Coronary artery (tissue), 2 donors: ENCODE measurements around the gene LRFN2.

Experiments
- DNase-seq: peaks from one replicate; pipeline ENCODE4 v3.0.0-alpha.2; 2017; ENCODE audit warnings: low spot score
- H3K27ac ChIP-seq, 2 donors: fragments of 200-600 bp; sonication (generic); one replicate each; pipeline ENCODE4 v1.5.1; 2016 to 2019
- H3K4me3 ChIP-seq: fragments of 200-600 bp; sonication (generic); 2 replicates; pipeline ENCODE4 v1.5.1; 2016; ENCODE audit warnings: mild to moderate bottlenecking, moderate library complexity
- TF ChIP-seq, protein P1 (sequence below): fragments of 200-600 bp; sonication (generic); IDR thresholded peaks from one replicate; pipeline ENCODE4 v1.5.1; 2019; ENCODE audit warnings: antibody characterized with exemption

The LRFN2 gene

DNA sequence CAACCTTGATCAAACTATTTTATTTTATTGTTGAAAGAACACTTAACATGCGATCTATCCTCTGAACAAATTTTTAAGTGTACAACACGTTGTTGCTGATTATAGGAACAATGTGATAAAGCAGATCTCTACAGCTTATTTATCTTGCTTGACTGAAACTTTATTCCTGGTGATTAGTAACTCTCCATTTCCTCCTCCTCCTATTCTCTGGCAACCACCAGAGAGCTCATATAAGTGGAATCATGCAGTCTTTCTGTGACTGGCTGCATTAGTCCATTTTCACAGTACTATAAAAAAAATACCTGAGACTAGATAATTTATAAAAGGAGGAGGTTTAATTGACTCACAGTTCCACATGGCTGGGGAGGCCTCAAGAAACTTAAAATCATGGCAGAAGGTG lies 218.1 kb downstream of the LRFN2 start:
- no peak for DNase-seq
- Histone ChIP-seq H3K27ac (no peak overlapping the region), H3K4me3 (no peak overlapping the region)
- TF ChIP-seq, protein P1, sequence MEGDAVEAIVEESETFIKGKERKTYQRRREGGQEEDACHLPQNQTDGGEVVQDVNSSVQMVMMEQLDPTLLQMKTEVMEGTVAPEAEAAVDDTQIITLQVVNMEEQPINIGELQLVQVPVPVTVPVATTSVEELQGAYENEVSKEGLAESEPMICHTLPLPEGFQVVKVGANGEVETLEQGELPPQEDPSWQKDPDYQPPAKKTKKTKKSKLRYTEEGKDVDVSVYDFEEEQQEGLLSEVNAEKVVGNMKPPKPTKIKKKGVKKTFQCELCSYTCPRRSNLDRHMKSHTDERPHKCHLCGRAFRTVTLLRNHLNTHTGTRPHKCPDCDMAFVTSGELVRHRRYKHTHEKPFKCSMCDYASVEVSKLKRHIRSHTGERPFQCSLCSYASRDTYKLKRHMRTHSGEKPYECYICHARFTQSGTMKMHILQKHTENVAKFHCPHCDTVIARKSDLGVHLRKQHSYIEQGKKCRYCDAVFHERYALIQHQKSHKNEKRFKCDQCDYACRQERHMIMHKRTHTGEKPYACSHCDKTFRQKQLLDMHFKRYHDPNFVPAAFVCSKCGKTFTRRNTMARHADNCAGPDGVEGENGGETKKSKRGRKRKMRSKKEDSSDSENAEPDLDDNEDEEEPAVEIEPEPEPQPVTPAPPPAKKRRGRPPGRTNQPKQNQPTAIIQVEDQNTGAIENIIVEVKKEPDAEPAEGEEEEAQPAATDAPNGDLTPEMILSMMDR, result no peak

DNA sequence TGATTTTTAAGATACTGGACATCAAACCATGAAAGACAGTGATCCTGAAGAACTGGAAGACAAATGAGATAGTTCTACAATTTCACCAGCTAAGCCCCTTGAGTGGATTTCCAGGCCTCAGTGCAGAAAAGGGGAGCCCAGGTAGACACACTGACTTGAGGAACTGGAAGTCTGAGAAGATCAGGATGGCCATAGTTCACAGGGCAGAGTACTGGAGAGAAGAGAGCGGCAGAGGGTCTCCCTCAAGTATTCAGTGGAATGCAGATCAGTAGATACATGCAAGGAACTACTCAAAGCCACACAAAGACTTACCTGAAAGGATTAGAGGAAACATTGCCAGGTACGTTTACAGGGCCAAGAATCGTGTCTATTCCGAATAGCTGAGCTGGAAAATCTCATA lies 224.3 kb downstream of the LRFN2 start:
- Histone ChIP-seq H3K4me3 (no peak overlapping the region), H3K27ac (no peak overlapping the region)
- TF ChIP-seq, protein P1, result no peak
- DNase-seq, result no peak

DNA sequence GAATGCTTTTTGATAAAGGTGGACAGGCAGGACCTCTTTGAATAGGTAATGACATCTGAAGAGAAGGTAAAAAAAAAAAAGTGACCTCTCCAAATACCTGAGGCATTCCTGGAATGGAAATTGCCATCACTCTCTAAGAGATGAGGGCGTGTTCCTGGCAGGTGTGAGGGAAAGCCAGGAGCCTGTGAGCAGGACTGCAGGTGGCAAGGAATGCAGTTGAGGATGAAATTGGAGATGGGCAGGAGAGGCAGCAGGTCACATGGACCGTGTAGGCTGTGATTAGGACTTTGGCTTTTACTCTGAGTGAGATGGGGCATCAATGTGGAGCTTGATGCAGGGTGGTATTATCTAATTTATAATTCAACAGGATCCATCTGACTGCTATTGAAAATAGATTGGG lies 227.4 kb downstream of the LRFN2 start:
- no peak for DNase-seq
- TF ChIP-seq, protein P1, result no peak
- no peak overlapping the region for H3K4me3 ChIP-seq
- no peak overlapping the region for H3K27ac ChIP-seq

DNA sequence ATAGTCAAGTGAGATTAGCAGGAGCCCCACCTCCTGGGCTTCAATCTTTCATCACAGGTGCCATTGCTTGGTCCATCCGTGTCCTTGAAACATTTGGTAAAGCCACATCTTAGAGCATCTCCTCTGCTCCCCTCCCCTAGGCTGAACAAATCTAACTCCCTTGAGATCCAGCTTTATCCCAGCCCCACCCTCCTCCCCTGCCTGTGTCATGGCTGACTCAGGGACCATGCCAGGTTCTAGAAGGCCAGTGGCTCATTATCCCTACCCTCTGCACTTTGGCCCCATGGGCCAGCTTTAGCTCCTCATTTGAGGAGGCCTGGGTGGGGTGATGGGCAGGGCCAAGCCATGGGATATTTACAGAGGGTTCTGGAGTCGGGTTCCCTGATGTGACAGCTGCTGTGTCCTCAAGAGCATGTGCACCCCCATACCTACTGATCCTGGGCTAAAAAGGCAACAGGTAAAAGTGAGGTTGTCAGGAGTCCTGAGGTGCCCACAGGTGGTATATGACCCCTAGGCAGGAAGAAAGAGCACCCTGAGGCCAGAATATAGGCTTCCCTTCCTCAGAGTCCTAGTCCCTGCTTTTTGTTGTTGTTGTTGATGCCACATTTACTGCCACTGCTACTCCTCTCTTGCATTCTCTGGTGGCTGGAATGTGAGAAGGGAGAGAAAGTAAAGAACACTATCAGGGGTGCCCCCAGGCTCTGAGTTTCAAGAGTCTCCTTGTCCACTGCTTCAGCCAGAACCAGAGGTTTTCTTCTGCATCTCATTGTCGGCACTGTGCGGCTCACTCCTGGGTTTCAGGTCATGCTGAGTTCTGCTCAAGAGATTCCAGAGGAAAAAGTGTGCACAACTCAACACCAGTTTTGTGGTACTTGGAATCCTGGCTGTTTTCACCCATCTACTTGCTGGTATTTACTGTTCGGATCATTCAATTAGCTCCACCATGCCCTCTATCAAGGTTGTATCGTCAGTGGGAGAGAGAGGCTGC lies 228.4 kb downstream of the LRFN2 start:
- peak; percentile 36 for DNase-seq
- no peak overlapping the region for H3K27ac ChIP-seq
- TF ChIP-seq, protein P1, result no peak
- no peak overlapping the region for H3K4me3 ChIP-seq

DNA sequence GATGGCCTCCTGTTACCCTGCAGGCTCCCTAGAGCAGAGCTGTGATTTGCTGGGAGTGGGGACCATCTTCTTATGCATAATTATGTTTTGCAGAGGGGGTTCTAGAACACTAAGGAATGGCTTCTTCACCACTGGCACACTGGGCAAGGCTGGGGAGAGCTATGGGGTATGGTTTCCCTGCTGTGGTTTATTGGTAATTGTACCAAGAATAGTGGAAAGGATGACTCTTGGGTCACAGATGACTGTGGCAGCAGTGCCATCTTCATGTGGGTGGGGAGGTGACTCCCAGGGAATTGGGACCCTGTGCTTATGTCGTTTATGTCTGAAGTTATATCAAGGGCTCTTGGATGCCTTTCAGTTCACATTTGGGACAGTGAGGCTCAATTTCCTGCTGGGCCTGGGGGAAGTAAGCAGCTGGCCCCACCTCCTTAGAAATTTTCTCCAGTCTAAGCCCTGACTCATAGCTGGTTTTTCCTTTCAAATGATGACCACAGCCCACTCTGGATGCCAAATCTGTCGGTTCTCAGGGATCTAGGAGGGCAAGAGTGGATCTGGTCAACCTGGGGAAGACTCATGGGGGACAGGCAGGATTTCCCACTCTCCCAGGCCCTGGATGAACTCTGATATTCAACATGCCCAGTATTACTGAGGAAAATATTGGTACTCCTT lies 230.8 kb downstream of the LRFN2 start:
- TF ChIP-seq, protein P1, result no peak
- Histone ChIP-seq H3K4me3 (no peak overlapping the region), H3K27ac (no peak overlapping the region)
- DNase-seq, result peak; percentile 19

DNA sequence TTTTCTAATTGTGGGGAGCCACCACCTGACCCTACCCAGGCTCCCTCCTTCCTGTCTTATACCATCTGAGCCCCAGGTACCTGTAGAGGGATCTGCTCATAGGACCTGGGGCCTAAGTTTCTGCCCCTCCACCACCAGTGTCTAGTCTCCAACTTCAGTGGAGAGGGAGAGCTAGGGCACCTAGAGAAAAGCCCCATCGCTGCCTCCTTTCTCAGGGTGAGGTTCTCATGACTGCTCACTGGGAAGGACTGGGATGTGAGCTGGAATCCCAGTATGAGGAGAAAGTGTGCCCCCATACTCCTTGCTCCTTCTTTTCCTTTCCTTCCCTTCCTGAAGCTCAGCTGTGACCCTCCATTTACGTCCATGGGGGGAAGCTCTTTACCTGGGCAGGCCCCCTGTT lies 231.6 kb downstream of the LRFN2 start:
- TF ChIP-seq, protein P1, result no peak
- peak; percentile 22 for DNase-seq
- Histone ChIP-seq H3K4me3 (no peak overlapping the region), H3K27ac (no peak overlapping the region)
